ENCODE data around the gene MAP4.
"Not testable (repeated sequence)": the region's sequence is repeated elsewhere in the genome, so short reads cannot be mapped to it uniquely, and the experiment has no call there.

MAP4 gene

GRCh38 chr3:47901280-47901833 is 114.9 kb downstream of the MAP4 start:
- FAIRE-seq (no peak), DNase-seq (ENCODE audit: low spot score) (no peak)

- no peak for FAIRE-seq
- no peak for DNase-seq (ENCODE audit: low spot score)
Measured at GRCh38 chr3:47899495-47900108, 116.6 kb downstream of the MAP4 start.

GRCh38 chr3:47897954-47898353 is 118.3 kb downstream of the MAP4 start:
- FAIRE-seq (no peak), DNase-seq (ENCODE audit: low spot score) (no peak)

- no peak for DNase-seq (ENCODE audit: low spot score)
- FAIRE-seq: no peak
Measured at GRCh38 chr3:47896736-47897135, 119.5 kb downstream of the MAP4 start.

- FAIRE-seq (no peak), DNase-seq (ENCODE audit: low spot score) (no peak)
Measured at GRCh38 chr3:47895241-47895640, 121.0 kb downstream of the MAP4 start.

GRCh38 chr3:47892286-47893040 is 123.8 kb downstream of the MAP4 start:
- FAIRE-seq (no peak), DNase-seq (ENCODE audit: low spot score) (no peak)

GRCh38 chr3:47891613-47892005 is 124.6 kb downstream of the MAP4 start:
- FAIRE-seq (no peak), DNase-seq (ENCODE audit: low spot score) (no peak)

GRCh38 chr3:47890828-47891612 is 125.2 kb downstream of the MAP4 start:
- FAIRE-seq (no peak), DNase-seq (ENCODE audit: low spot score) (no peak)

GRCh38 chr3:47890126-47890827 is 125.9 kb downstream of the MAP4 start:
- FAIRE-seq (no peak), DNase-seq (ENCODE audit: low spot score) (no peak)

GRCh38 chr3:47888986-47889757 is 127.0 kb downstream of the MAP4 start:
- FAIRE-seq: no peak

GRCh38 chr3:47887991-47888390 is 128.2 kb downstream of the MAP4 start:
- FAIRE-seq; DNase-seq (ENCODE audit: low spot score): not testable (repeated sequence)

More at GRCh38 chr3:47888986-47889757, 127.0 kb downstream of the MAP4 start:
- no peak for DNase-seq (ENCODE audit: low spot score)

- FAIRE-seq (no peak), DNase-seq (ENCODE audit: low spot score) (no peak)
Measured at GRCh38 chr3:47885168-47885567, 131.0 kb downstream of the MAP4 start.

- DNase-seq (ENCODE audit: low spot score) (no peak), FAIRE-seq (no peak)
Measured at GRCh38 chr3:47884603-47885002, 131.6 kb downstream of the MAP4 start.

GRCh38 chr3:47882338-47882737 is 133.9 kb downstream of the MAP4 start:
- FAIRE-seq (no peak), DNase-seq (ENCODE audit: low spot score) (no peak)

- FAIRE-seq (no peak), DNase-seq (ENCODE audit: low spot score) (no peak)
Measured at GRCh38 chr3:47877719-47878118, 138.5 kb downstream of the MAP4 start.

GRCh38 chr3:47877290-47877689 is 138.9 kb downstream of the MAP4 start:
- FAIRE-seq (no peak), DNase-seq (ENCODE audit: low spot score) (no peak)

- no peak for FAIRE-seq
- no peak for DNase-seq (ENCODE audit: low spot score)
Measured at GRCh38 chr3:47874913-47875312, 141.3 kb downstream of the MAP4 start.

- no peak for DNase-seq (ENCODE audit: low spot score)
- FAIRE-seq: no peak
Measured at GRCh38 chr3:47874438-47874837, 141.8 kb downstream of the MAP4 start.

GRCh38 chr3:47872916-47873315 is 143.3 kb downstream of the MAP4 start:
- no peak for DNase-seq (ENCODE audit: low spot score)
- FAIRE-seq: no peak

- no peak for DNase-seq (ENCODE audit: low spot score)
- FAIRE-seq: no peak
Measured at GRCh38 chr3:47871389-47871788, 144.8 kb downstream of the MAP4 start.
